Measurements from ENCODE around the gene APOL1. TPM values are rescaled to one million over a fixed set of nuclear protein-coding genes. Genes with fewer than 3 reads are reported as not detected.

Gene APOL1
- total RNA-seq, 1 donor from 2014 or later, result 15.2 TPM

DNA sequence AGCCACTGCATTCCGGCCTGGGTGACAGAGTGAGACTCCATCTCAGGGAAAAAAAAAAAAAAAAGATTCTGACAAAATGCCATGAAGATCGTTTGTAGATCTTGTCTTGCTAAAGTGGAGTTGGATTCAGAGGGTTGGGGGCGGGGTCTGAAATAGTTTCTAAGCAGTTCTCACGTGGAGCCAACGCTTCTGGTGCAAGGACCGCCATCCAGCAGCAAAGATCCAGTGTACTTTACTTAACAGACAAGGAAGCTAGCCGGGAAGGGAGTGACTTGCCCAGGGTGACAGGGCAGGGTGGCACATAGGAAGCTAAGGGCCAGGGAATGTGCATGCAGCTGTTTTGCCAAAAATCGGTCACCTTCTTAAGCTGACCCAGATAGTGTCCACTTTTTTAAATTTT is 27.4 kb downstream of the APOL1 start:
- TF ChIP-seq, protein P1, sequence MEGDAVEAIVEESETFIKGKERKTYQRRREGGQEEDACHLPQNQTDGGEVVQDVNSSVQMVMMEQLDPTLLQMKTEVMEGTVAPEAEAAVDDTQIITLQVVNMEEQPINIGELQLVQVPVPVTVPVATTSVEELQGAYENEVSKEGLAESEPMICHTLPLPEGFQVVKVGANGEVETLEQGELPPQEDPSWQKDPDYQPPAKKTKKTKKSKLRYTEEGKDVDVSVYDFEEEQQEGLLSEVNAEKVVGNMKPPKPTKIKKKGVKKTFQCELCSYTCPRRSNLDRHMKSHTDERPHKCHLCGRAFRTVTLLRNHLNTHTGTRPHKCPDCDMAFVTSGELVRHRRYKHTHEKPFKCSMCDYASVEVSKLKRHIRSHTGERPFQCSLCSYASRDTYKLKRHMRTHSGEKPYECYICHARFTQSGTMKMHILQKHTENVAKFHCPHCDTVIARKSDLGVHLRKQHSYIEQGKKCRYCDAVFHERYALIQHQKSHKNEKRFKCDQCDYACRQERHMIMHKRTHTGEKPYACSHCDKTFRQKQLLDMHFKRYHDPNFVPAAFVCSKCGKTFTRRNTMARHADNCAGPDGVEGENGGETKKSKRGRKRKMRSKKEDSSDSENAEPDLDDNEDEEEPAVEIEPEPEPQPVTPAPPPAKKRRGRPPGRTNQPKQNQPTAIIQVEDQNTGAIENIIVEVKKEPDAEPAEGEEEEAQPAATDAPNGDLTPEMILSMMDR (IDR thresholded peaks at IDR 0.05; ENCODE audit: borderline replicate concordance), result no peak
- intact Hi-C loops (cut with micrococcal nuclease), result no loop called here
- Histone ChIP-seq H3K36me3 (peaks cover 51% of the 10 kb centered on the region), H3K27ac (replicated peaks) (peak overlapping the region; percentile 61), H3K4me1 (peaks cover 30% of the 10 kb centered on the region), H3K27me3 (ENCODE audit: low read depth) (no peaks in the 10 kb centered on the region), H3K4me3 (no peak overlapping the region), H3K9me3 (replicated peaks) (no peaks in the 10 kb centered on the region)
- no peak for DNase-seq

DNA sequence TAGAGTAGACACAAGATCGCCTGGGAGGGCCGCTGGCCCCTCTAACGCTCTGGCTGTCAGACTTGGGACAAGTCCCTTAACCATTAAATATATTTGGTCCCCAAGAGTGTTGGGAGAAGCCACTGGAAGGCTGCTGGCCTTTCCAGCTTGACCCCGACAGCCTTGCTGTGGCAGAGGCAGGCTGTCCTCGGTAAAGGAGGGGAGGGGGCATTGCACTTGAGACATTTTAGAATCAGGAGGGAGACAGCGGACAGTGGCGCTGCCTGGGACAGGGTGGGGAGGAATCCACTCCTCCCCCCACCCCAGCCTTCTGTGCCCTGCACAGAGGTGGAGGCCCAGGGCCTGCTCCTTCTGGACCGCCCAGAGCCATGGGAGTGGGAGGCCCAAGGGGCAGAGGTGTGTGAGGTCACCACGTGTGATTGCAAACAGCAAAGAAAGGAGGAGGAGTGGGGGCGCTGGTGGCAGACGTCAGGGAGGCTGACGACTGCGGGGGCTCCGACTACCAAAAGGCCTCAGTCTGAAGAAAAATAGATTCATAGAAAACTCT is 28.9 kb downstream of the APOL1 start:
- TF ChIP-seq, protein P1 (IDR thresholded peaks at IDR 0.05; ENCODE audit: borderline replicate concordance), result no peak
- no peaks in the 10 kb centered on the region for H3K9me3 ChIP-seq (replicated peaks)
- intact Hi-C loops (cut with micrococcal nuclease), result no loop called here
- H3K27ac ChIP-seq (replicated peaks), result peak overlapping the region; percentile 61
- peaks cover 66% of the 10 kb centered on the region for H3K36me3 ChIP-seq
- no peak overlapping the region for H3K4me3 ChIP-seq
- peaks cover 45% of the 10 kb centered on the region for H3K4me1 ChIP-seq
- no peaks in the 10 kb centered on the region for H3K27me3 ChIP-seq (ENCODE audit: low read depth)
- DNase-seq, result no peak

DNA sequence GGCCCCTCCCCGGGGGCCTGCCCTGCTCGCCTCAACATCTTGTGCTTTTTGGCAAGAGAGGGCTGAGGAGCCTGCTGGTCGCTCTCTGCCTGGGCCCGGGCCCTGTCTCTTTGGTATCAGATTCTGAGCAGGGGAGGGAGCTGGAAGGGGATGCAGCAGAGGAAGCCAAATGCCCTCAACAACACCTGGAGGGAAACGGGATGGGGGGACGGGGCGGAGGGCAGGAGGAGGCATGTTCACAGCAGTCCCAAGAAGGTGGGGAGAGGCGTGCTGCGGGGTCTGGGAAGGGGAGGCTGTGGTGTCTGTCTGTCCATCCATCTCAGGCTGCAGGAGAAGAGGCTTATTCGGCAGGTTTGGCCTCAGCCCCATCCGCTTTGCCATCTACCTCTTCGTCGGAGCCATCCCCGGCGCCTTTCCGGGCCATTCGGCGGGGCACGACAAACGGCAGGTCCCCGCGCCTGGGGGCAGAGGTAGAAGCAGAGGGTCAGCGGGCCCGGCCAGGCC is 29.4 kb downstream of the APOL1 start:
- intact Hi-C loops (cut with micrococcal nuclease), result no loop called here
- H3K27me3 ChIP-seq (ENCODE audit: low read depth), result no peaks in the 10 kb centered on the region
- peaks cover 46% of the 10 kb centered on the region for H3K4me1 ChIP-seq
- H3K4me3 ChIP-seq, result no peak overlapping the region
- TF ChIP-seq, protein P1 (IDR thresholded peaks at IDR 0.05; ENCODE audit: borderline replicate concordance), result no peak
- no peaks in the 10 kb centered on the region for H3K9me3 ChIP-seq (replicated peaks)
- DNase-seq, result no peak
- peak overlapping the region; percentile 61 for H3K27ac ChIP-seq (replicated peaks)
- H3K36me3 ChIP-seq, result peaks cover 71% of the 10 kb centered on the region

DNA sequence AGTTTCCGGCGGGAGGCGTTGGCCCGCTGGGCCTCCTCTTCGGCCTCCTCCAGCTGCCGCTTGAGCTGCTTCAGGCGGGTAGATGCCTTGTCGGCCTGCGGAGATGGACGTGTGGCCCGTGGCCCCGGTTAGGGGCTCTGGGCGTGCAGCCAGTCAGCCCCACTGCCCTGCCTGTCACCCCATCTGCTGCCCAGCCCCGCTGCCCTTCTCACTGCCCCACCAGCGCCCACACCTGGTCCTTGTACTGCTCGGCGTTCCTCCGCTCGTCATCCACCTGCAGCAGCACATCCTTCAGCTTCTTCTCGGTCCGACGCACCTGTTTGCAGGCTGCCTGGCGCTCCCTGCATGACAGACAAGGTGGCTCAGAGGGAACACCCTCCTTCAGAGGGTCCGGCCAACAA is 31.2 kb downstream of the APOL1 start:
- H3K27ac ChIP-seq (replicated peaks), result peak overlapping the region; percentile 80
- intact Hi-C loops (cut with micrococcal nuclease), result no loop called here
- peaks cover 37% of the 10 kb centered on the region for H3K4me1 ChIP-seq
- H3K27me3 ChIP-seq (ENCODE audit: low read depth), result no peaks in the 10 kb centered on the region
- H3K36me3 ChIP-seq, result peaks cover 89% of the 10 kb centered on the region
- no peak overlapping the region for H3K4me3 ChIP-seq
- H3K9me3 ChIP-seq (replicated peaks), result no peaks in the 10 kb centered on the region
- TF ChIP-seq, protein P1 (IDR thresholded peaks at IDR 0.05; ENCODE audit: borderline replicate concordance), result no peak
- no peak for DNase-seq

DNA sequence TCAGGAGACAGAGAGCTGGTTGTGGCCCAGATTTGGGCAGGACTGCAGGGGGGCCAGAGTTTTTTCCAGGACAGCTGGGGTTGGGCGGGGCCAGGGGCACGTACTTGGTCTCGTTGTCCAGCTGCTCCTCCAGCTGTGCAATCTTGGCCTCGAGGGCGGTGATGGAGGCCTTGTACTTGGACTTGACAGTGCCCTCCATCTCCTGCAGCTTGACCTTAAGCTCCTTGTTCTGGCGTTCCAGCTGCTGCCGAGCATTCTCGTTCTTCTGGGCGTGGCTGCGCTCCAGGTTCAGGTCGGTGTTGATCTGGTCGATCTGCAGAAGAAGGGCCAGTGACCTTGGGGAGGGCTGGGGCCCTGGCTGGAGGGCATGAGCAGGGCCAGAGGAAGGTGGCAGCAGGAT is 32.1 kb downstream of the APOL1 start:
- peak; percentile 67 for DNase-seq
- TF ChIP-seq, protein P1 (IDR thresholded peaks at IDR 0.05; ENCODE audit: borderline replicate concordance), result no peak
- Histone ChIP-seq H3K9me3 (replicated peaks) (no peaks in the 10 kb centered on the region), H3K27me3 (ENCODE audit: low read depth) (no peaks in the 10 kb centered on the region), H3K36me3 (peaks cover 97% of the 10 kb centered on the region), H3K4me3 (no peak overlapping the region), H3K27ac (replicated peaks) (peak overlapping the region; percentile 80), H3K4me1 (peaks cover 37% of the 10 kb centered on the region)
- intact Hi-C loops (cut with micrococcal nuclease), result no loop called here
